ENCODE results near the gene CACNA1F.

- TF ChIP-seq, protein P1, sequence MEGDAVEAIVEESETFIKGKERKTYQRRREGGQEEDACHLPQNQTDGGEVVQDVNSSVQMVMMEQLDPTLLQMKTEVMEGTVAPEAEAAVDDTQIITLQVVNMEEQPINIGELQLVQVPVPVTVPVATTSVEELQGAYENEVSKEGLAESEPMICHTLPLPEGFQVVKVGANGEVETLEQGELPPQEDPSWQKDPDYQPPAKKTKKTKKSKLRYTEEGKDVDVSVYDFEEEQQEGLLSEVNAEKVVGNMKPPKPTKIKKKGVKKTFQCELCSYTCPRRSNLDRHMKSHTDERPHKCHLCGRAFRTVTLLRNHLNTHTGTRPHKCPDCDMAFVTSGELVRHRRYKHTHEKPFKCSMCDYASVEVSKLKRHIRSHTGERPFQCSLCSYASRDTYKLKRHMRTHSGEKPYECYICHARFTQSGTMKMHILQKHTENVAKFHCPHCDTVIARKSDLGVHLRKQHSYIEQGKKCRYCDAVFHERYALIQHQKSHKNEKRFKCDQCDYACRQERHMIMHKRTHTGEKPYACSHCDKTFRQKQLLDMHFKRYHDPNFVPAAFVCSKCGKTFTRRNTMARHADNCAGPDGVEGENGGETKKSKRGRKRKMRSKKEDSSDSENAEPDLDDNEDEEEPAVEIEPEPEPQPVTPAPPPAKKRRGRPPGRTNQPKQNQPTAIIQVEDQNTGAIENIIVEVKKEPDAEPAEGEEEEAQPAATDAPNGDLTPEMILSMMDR (IDR thresholded peaks at IDR 0.05), result no peak
- TF ChIP-seq POLR2AphosphoS5 (IDR thresholded peaks at IDR 0.05; ENCODE audit: insufficient read depth in 1 of 2, low read depth in 1 of 2), result no peak
- no peak for TF ChIP-seq POLR2A (IDR thresholded peaks at IDR 0.05)
Observed at GRCh38 chrX:49250578-49250977, 17.4 kb upstream of the CACNA1F start.
